GM18526 (cell line): Measurements from ENCODE around the gene EVX1.

Experiments used
- POLR2A ChIP-seq: IDR thresholded peaks from 3 replicates; pipeline ENCODE4 v1.6.1; 2011; ENCODE audit not compliant: insufficient read length; ENCODE audit errors: extremely low read depth

The EVX1 gene

DNA sequence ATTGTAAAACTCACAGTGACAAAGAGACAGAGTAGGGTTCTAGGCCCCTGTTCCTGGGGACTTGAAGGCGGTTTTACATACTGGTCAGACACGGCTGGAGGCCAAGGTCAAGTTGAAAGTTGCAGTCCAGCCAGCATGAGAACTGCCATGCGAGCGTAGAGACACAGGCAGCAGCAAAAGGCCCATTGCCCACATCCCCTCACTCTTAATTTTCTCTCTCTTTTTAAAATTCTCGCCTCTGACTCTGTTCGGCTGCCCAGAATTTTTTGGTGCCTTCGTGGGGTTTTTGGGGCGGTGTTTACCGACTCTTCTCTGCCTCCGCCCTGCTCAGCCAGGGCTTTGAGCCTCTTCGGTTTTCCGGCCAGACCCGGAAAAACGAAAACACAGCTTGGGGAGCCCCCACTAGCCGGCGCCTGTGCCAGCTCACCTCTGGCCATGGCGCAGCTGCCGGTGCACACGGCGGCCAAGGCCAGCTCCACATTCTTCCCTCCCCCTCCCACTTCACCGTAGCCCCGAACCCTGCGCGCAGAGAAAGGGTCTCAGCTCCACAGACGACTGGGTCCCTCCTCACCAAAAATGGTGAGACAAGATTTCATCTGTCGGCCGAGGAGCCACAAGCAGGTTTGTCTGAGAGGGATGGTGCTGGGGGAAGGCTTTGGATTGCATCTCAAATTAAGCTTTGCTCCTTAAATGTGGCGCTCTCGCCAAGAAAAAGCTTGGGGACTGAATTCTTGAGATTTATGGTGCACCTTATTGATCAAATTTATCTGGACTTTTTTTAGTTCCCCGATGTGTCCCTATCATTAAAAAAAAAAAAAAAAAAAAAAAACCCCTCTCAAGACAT lies 40.4 kb upstream of the EVX1 start:
- no peak for TF ChIP-seq POLR2A

GRCh38 chr7:27202862-27203134 lies 39.8 kb upstream of the EVX1 start:
- no peak for TF ChIP-seq POLR2A

DNA sequence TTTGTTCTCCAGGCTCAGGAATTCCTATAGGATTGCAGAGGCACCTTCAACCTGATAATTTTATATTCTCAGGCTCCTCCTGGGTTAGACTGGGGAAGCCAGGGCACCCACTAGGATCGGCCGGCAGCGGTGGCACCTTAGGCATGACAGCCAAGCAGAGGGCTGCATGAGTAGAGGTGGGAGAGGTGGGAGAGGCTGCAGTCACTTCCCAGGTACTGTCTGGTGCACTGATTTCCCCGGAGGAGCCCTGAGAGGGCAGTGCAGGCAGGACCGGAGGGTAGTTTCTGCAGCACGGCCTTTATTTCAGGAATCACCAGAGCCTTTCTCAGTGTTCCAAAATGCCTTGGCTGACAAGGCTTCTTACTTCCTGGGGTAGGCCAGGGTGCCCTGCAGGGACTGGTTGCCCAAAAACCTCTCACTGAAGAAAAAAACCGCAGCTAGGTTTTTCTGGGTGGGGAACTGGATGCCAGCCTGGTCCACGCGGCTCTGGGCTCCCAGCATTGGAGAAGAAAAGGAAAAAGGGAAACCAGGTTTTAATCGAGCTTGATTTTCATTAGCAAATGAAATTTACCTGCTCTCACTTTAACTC lies 39.1 kb upstream of the EVX1 start:
- TF ChIP-seq POLR2A, result no peak

DNA sequence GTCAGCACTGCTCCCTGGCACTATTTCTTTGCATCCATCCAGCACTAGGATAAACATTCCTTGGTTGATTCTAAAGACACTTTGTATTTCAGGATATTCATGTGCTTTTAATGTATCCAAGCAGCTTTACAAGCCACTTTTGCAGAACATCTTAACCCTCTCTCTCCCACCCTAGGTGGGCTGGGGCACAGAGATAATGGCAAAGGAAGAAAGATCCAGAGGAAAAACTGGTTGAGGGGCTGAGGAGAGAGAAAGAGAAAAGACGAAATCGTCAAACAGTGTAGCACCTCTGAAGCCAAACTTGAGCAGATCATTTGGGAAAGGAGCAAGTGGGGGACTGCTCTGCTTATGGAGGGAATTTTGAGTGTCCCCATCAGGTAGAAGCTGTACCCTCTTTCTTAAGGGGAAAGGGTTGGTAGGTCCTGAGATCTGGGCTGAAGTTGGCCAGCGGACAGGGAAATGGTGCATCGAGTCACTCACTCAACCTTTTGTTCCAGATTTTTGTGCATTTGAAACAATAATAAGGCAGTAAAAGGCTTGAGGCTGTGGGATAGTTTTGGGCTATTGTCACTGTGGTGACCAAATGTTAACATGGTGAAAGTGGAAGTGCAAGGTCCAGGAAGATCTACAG lies 38.5 kb upstream of the EVX1 start:
- no peak for TF ChIP-seq POLR2A

DNA sequence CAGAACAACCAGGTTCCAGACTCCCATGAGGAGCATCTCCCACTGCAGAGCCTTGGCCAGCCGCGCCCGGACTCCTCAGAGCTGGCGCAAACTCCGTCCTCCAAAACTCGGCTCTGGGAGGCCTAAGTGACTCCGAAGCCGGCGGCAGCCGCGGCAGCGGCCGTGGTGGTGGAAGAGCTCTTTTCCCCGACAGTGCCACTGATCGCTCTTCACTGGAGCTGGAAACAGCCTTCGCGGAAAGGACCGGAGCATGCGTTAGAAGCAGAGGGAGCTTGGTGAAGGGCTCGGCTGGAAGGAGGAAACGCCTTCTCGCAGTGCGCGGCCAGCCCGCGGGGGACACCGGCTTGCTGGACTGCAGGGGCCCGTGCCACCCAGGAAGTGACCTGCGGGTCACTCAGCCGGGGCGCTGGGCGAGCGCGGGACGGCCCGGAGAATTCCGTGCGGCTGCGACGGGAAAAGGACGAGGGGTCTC lies 37.7 kb upstream of the EVX1 start:
- TF ChIP-seq POLR2A, result no peak

DNA sequence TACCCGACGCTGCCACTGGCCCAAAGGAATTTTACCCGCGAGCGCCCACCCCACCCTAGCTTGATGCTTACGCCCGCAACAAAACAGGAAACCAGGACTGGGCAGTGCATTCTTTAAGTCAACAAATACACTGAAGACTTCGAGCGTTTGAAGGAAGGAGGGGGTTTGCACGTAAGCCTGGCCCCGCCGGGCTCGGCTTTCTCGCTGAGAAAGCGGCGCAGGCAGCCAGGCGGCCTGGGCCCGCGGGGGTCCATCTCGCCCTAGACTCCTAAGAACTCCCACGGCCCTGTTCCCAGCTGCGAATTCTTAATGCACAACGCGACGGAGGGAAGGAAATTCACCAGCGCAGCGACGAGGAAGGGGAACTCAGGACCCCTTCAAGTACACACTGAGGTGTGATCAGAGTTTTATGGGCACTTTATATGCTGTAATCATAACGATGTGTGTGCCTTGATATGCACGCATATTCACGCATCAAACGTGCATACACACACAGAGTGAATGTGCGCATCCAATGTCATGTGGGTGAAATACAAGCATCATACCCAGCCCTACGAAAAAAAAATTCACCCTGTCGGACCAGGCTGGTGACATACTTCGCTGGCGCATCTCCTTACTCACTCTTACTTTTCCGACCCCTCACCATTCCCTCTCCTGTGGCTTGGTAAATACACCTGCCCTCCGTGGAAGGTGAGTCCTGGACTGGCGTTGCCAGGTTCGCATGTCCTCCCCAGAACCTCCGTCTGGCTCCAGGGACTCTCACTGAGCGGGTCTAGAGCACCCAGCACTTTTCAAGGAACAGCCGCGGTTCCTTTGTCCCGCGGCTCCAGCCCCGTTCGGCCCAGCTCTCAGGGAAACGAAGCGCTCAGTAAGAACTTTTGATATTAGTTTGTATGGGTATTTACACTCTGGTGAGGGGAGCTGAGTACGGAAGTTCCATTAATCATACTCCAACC lies 37.0 kb upstream of the EVX1 start:
- no peak for TF ChIP-seq POLR2A

- TF ChIP-seq POLR2A, result no peak
Observed at GRCh38 chr7:27207348-27207985, 35.1 kb upstream of the EVX1 start.

GRCh38 chr7:27208998-27209397 lies 33.6 kb upstream of the EVX1 start:
- no peak for TF ChIP-seq POLR2A

DNA sequence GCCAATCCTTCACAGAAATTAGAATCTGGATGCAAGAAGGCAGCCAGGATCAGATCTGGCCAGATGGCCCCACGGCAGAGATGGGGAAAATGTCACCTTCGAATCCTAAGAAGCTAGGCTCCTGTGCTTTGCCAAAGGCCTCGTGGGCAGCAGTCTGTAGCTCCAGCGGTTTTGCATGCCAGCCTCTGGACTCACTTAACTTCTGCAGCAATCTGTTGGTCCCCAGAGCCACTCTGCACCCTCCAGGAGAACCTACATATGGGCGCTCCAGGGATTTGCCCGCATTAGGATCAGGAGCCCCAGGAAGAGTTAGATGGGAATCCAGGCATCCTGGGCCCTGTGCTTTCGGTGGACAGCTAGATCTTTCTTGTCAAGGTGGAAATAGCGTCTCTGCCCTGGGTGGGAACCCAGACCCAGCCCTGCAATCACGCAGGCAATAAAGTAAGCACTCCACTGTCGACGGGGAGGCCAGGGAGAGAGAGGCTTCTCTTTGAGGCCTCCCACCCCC lies 32.6 kb upstream of the EVX1 start:
- no peak for TF ChIP-seq POLR2A

DNA sequence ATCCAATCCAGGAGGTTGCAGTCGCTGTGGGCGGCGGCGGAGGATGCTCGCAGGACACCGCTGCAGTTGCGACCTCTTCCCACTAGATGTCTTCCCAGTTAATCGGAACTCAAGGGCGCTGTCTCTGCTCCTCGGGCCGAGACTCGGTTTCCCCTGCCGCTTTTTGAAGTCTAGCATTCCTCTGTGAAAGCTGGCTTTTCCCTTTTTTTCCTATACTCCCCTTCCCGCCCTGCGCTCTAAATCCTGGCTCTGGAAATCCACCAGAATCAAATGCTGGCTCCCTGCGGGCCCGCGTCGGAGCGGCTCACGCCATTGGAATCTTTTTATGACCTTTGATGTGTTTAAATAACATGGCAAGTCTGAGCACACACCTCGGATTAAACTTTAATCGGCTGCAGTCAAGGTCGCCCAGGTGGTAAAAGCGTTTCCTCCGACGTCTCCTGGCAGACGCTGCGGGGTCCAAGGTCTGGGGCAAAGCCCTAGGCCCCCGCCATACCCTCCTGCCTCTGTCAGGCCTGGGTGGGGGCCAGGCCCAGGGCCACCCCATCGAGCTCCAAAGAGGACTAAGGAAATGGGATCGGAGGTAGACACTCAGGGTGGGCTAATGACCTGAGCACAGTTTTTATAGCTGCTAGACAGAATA lies 32.0 kb upstream of the EVX1 start:
- TF ChIP-seq POLR2A, result no peak

- no peak for TF ChIP-seq POLR2A
Observed at GRCh38 chr7:27211084-27211446, 31.5 kb upstream of the EVX1 start.

- no peak for TF ChIP-seq POLR2A
Observed at GRCh38 chr7:27211764-27212204, 30.8 kb upstream of the EVX1 start.

- no peak for TF ChIP-seq POLR2A
Observed at GRCh38 chr7:27212497-27213432, 29.8 kb upstream of the EVX1 start.
